Ovary (tissue), 9 donors: ENCODE data around the gene DGCR8. TPM values are rescaled to one million over a fixed set of nuclear protein-coding genes. Genes with fewer than 3 reads are reported as not detected.

Source experiments
- DNase-seq, 5 donors: peaks; one replicate each; pipeline ENCODE4 v3.0.0-alpha.2; 2019 to 2020
- H3K27ac ChIP-seq, 2 donors: fragments of 200-600 bp; one replicate each; pipeline versions ENCODE4 v1.5.1 to v1.8.0; 2019 to 2022
- H3K27me3 ChIP-seq: fragments of 200-600 bp; one replicate; pipeline ENCODE4 v1.8.0; 2022
- H3K36me3 ChIP-seq: fragments of 200-600 bp; sonication (generic); one replicate; pipeline ENCODE4 v1.5.1; 2019
- H3K4me1 ChIP-seq: one replicate; pipeline ENCODE4 v1.8.1; 2013; ENCODE audit warnings: mild to moderate bottlenecking, moderate library complexity; ENCODE audit not compliant: insufficient read depth
- H3K4me3 ChIP-seq: fragments of 200-600 bp; sonication (generic); one replicate; pipeline ENCODE4 v1.5.1; 2017
- H3K9me3 ChIP-seq, 2 donors: fragments of 200-600 bp in 1 of 2; sonication (generic) in 1 of 2; one replicate each; pipeline versions ENCODE4 v1.5.1 to v1.8.1; 2013 to 2019; ENCODE audit warnings: mild to moderate bottlenecking in 1 of 2, moderate library complexity in 1 of 2
- EP300 ChIP-seq: sonication (generic); formaldehyde crosslinking; IDR thresholded peaks from one replicate; pipeline ENCODE4 v1.6.1; 2017; ENCODE audit warnings: antibody characterized with exemption
- POLR2A ChIP-seq: fragments of 450-650 bp; IDR thresholded peaks from one replicate; pipeline ENCODE4 v1.6.1; 2017; ENCODE audit warnings: antibody characterized with exemption, mild to moderate bottlenecking, moderate library complexity
- WGBS, 3 donors: extraction: QIAGEN DNeasy Blood & Tissue Kit in 1 of 3; methylation state at CpG; one replicate each; pipeline versions ENCODE4 v1.1.5 to v1.1.7; 2013 to 2017; 5-methylcytosine and 5-hydroxymethylcytosine counted together
- intact Hi-C, 4 donors: fragments of 100-400 bp; cut with DNase I; formaldehyde crosslinking; loops; one replicate each; pipeline versions ENCODE4 v1.11.0 to v1.15.1; 2022 to 2023
- polyA plus RNA-seq, 2 donors: library from polyadenylated mRNA; stranded (reverse); fragments of 200-250 nt in 1 of 2; fragments of 350-450 nt in 1 of 2; fragmentation: Illumina TruSeq in 1 of 2; extraction: RNeasy Lipid Tissue Mini Kit (QIAGEN cat#74804) in 1 of 2; gene quantifications; one replicate each; pipeline ENCODE4 v1.2.3, GENCODE V29; 2013 to 2014
- total RNA-seq, 7 donors: library from RNA; depleted of rRNA in 2 of 7; stranded (reverse); fragments of >200 nt in 2 of 7; fragmentation: NEBNext Ultra II Directional in 3 of 7; extraction: Animal tissue kit (Norgen Biotek cat#: 25700) in 3 of 7; gene quantifications; one replicate each; pipeline versions ENCODE4 v1.1.0 to v1.2.4, GENCODE V29; 2016 to 2023
- TF ChIP-seq, protein P1 (sequence below), 3 donors: fragments of 450-650 bp in 2 of 3; fragments of 200-600 bp in 1 of 3; IDR thresholded peaks; one replicate each; pipeline versions ENCODE4 v1.5.1 to v1.8.0; 2016 to 2022; ENCODE audit warnings: antibody characterized with exemption in 3 of 3, mild to moderate bottlenecking in 1 of 3
- donor health status: DM: no; HTN: no; CAD: no; lungs with moderate emphysema.
- donor health status: DM: no; HTN: no; CAD: no.
- donor health status: Bipolar disorder and iron deficiency.
- donor health status: DM: yes; HTN: yes; CAD: no.
- donor health status: DM: no; HTN: no; CAD: no.
- donor health status: DM: yes; HTN: yes; CAD: no.

DGCR8 gene
- total and polyA plus RNA-seq, 9 donors: 15.9 to 46.5 (median 37.6) TPM

DNA sequence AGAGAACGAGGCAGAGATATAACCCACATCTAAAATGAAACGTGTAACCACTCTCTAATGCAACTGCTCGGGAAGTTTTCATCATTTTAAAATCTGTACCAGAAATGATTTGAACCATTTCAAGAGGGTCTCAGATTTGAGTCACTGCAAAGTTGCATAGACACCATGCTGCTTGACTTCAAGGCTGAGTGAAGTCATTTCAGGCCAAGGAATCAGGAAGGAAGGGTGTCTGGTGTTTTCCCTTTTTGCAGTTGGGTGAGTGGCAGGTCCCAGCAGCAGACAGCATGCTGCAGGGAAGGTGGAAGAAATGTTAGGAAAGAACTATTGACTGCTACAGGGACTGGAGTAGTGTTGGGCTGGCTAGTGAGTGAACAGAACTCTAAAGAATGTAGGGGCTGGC is 42.6 kb upstream of the DGCR8 start:
- DNase-seq: no peak
- Histone ChIP-seq H3K36me3 (no peaks in the 10 kb centered on the region), H3K27me3 (no peaks in the 10 kb centered on the region), H3K4me3 (no peak overlapping the region), H3K27ac (no peak overlapping the region), H3K4me1 (peaks cover 3% of the 10 kb centered on the region), H3K9me3 (no peaks in the 10 kb centered on the region)
- 82 to 90% (median 88%) methylated on average over 3 of the region's 3 CpGs for WGBS, 3 donors
- TF ChIP-seq EP300 (no peak), POLR2A (no peak)
- TF ChIP-seq, protein P1, sequence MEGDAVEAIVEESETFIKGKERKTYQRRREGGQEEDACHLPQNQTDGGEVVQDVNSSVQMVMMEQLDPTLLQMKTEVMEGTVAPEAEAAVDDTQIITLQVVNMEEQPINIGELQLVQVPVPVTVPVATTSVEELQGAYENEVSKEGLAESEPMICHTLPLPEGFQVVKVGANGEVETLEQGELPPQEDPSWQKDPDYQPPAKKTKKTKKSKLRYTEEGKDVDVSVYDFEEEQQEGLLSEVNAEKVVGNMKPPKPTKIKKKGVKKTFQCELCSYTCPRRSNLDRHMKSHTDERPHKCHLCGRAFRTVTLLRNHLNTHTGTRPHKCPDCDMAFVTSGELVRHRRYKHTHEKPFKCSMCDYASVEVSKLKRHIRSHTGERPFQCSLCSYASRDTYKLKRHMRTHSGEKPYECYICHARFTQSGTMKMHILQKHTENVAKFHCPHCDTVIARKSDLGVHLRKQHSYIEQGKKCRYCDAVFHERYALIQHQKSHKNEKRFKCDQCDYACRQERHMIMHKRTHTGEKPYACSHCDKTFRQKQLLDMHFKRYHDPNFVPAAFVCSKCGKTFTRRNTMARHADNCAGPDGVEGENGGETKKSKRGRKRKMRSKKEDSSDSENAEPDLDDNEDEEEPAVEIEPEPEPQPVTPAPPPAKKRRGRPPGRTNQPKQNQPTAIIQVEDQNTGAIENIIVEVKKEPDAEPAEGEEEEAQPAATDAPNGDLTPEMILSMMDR (IDR thresholded peaks at IDR 0.05): no peak
- intact Hi-C loops: no loop called here

DNA sequence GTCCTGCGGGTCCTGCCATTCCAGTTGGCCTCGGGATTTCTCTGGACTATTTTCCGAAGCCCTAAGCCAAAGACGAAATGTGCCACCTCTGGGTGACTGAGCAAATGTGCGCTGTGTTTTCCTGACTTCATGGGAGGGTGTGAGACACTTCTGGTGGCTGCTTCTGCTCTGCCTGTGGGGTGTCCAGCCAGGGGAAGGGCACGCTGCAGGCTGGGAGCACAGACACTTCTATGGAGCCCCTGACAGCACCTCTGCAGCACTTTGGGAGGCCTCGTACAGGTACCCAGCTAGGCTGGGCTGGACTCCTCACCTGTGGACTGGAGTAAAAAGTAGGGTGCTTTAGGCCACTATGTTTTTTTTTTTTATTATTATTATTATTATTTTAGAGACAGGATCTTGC is 41.5 kb upstream of the DGCR8 start:
- no peaks in the 10 kb centered on the region for H3K4me1 ChIP-seq
- intact Hi-C loops: no loop called here
- H3K9me3 ChIP-seq: no peaks in the 10 kb centered on the region
- no peaks in the 10 kb centered on the region for H3K36me3 ChIP-seq
- 92 to 94% (median 92%) methylated on average over 7 of the region's 7 CpGs for WGBS, 3 donors
- no peaks in the 10 kb centered on the region for H3K27me3 ChIP-seq
- no peak overlapping the region for H3K27ac ChIP-seq
- TF ChIP-seq, protein P1 (IDR thresholded peaks at IDR 0.05): no peak
- no peak for TF ChIP-seq POLR2A
- TF ChIP-seq EP300: no peak
- no peak overlapping the region for H3K4me3 ChIP-seq
- DNase-seq: no peak

DNA sequence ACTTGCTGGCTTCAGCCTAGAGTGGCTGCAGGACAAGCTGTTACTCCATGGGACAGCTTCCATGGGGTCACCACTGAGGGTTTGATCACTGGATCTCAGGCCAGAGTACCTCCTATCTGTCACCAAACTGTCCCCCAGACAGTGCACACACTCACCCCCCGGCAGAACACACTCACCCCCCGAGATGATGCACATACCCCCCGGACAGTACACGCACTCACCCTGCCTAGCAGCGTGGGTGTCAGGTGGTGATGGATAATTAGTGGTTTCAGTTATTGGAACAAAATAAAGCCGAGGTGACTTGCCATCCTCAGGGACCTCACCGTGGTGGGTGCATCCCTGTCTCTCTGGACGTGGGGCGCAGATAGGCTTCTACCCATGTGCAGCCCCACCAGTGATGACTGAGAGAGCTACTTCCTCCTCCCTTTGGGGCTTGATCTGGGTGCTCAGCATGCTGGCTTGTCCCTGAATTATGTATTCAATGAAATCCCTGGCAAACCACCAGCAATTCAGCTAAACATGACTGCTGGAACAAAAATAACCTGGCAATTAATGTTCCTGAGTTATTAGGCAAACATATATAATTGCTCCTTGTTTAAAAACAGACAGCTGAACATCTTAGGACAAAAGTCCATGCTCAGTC is 40.2 kb upstream of the DGCR8 start:
- TF ChIP-seq, protein P1 (IDR thresholded peaks at IDR 0.05): no peak
- no peak for TF ChIP-seq EP300
- H3K4me1 ChIP-seq: no peaks in the 10 kb centered on the region
- H3K27me3 ChIP-seq: no peaks in the 10 kb centered on the region
- WGBS, 3 donors: 82 to 94% (median 87%) methylated on average over 9 of the region's 9 CpGs
- no peaks in the 10 kb centered on the region for H3K9me3 ChIP-seq
- intact Hi-C loops: no loop called here
- no peak overlapping the region for H3K4me3 ChIP-seq
- no peaks in the 10 kb centered on the region for H3K36me3 ChIP-seq
- H3K27ac ChIP-seq: no peak overlapping the region
- no peak for DNase-seq

DNA sequence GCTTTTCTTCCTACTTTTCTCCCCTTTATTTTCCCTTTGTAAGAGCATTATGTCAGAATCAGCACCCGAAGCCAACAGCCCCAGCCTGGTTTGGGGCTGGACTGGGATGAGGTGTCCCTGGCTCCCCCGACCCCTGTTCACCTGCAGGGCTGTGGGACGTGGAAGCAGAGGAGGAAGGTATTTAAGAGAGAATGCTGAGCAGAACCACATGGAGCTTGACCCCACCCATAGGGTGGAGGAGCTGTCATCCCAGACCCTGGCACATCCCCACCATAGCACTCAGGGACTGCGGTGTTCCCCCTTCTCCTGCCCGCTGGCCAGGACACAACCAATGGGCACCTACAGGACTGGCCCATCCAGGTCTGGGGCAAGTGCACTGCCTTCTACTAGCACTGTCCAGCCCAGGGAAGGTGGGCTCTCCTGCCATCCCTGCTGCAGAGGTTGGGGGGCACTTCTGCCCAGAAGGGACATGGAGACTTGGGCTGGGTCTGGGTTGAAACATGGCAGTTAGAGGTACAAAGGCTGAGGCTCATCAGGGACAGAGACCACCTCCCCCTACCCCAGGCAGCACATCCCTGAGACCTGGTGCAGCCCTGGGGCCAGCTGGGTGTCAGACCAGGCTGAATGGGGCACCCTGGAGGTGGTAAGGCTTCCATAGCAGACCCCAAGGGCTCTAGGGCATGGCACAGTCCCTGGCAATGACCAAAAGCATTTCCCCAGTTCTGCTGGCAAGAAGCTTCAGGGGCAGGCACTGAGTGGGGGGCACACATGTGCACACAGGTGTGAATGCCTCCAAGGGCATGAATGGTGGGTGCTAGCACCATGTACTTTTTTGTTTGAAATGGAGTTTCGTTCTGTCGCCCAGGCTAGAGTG is 39.5 kb upstream of the DGCR8 start:
- H3K36me3 ChIP-seq: no peaks in the 10 kb centered on the region
- H3K27ac ChIP-seq: no peak overlapping the region
- no peak for TF ChIP-seq EP300
- TF ChIP-seq, protein P1 (IDR thresholded peaks at IDR 0.05): no peak
- no peak for TF ChIP-seq POLR2A

More for the DNA sequence above, 39.5 kb upstream of the DGCR8 start:
- H3K27me3 ChIP-seq: no peaks in the 10 kb centered on the region
- H3K9me3 ChIP-seq: no peaks in the 10 kb centered on the region
- intact Hi-C loops: no loop called here
- no peaks in the 10 kb centered on the region for H3K4me1 ChIP-seq
- no peak for DNase-seq
- WGBS, 3 donors: 88 to 90% (median 88%) methylated on average over 7 of the region's 7 CpGs
- no peak overlapping the region for H3K4me3 ChIP-seq
